Gastrocnemius medialis (tissue), 4 donors: ENCODE data around the gene DISC1. TPM values are rescaled to one million over a fixed set of nuclear protein-coding genes. Genes with fewer than 3 reads are reported as not detected.

Experiments
- ATAC-seq, 2 donors: fragments of 150-250 bp; one replicate each; pipeline ENCODE4 v1.9.1; 2016
- DNase-seq, 2 donors: peaks; one replicate each; pipeline ENCODE4 v3.0.0-alpha.2; 2019
- H3K27ac ChIP-seq, 4 donors: fragments of 200-600 bp; sonication (generic); 1 replicate in 1 of 4; 2 replicates in 3 of 4; pipeline ENCODE4 v1.5.1; 2016 to 2018; ENCODE audit warnings: mild to moderate bottlenecking in 2 of 4, moderate library complexity in 1 of 4
- H3K27me3 ChIP-seq, 3 donors: fragments of 200-600 bp; sonication (generic) in 2 of 3; 1 replicate in 1 of 3; 2 replicates in 2 of 3; pipeline versions ENCODE4 v1.5.1 to v1.6.0; 2016 to 2019; ENCODE audit warnings: mild to moderate bottlenecking in 1 of 3, moderate library complexity in 1 of 3
- H3K36me3 ChIP-seq, 2 donors: fragments of 200-600 bp; sonication (generic) in 1 of 2; one replicate each; pipeline ENCODE4 v1.5.1; 2017 to 2018
- H3K4me1 ChIP-seq, 2 donors: fragments of 200-600 bp; sonication (generic) in 1 of 2; one replicate each; pipeline ENCODE4 v1.5.1; 2016 to 2017; ENCODE audit warnings: mild to moderate bottlenecking in 2 of 2
- H3K4me3 ChIP-seq, 4 donors: fragments of 200-600 bp; sonication (generic) in 3 of 4; 1 replicate in 1 of 4; 2 replicates in 3 of 4; pipeline ENCODE4 v1.5.1; 2016 to 2019; ENCODE audit warnings: mild to moderate bottlenecking in 2 of 4
- H3K9me3 ChIP-seq, 3 donors: fragments of 200-600 bp; sonication (generic) in 2 of 3; 1 replicate in 1 of 3; 2 replicates in 2 of 3; pipeline ENCODE4 v1.5.1; 2016 to 2019
- CTCF ChIP-seq, 5 experiments: fragments of 450-650 bp in 3 of 5; fragments of 200-600 bp in 2 of 5; sonication (generic) in 2 of 5; IDR thresholded peaks in 4 of 5; conservative IDR thresholded peaks in 1 of 5; 1 replicate in 4 of 5; 2 replicates in 1 of 5; pipeline ENCODE4 v1.5.1; 2016 to 2019; ENCODE audit warnings: antibody characterized with exemption in 5 of 5, mild to moderate bottlenecking in 3 of 5, moderate library complexity in 3 of 5
- POLR2A ChIP-seq, 2 donors: fragments of 450-650 bp; IDR thresholded peaks; one replicate each; pipeline ENCODE4 v1.6.1; 2017; ENCODE audit warnings: antibody characterized with exemption in 2 of 2, mild to moderate bottlenecking in 2 of 2, moderate library complexity in 2 of 2
- in situ Hi-C, 4 donors: fragments of 200-750 bp; cut with MboI; loops; one replicate each; pipeline versions ENCODE4 v1.15.0 to v1.8.0; 2017; ENCODE audit warnings: low sequenced_read_pairs in 4 of 4
- intact Hi-C: fragments of 100-400 bp; cut with DNase I; formaldehyde crosslinking; loops from one replicate; pipeline ENCODE4 v1.15.1; 2023; ENCODE audit warnings: low total_unique reads
- total RNA-seq, 4 donors: library from RNA; depleted of rRNA; stranded (reverse); fragments of >200 nt; gene quantifications; one replicate each; pipeline versions ENCODE4 v1.1.0 to v1.2.3, GENCODE V29; 2016

The DISC1 gene
- total RNA-seq, 4 donors from 2014 or later = 2.3 to 5.8 (median 2.6) TPM

- no peaks in the 10 kb centered on the region for H3K9me3 ChIP-seq
- no peaks in the 10 kb centered on the region for H3K36me3 ChIP-seq
- no peak overlapping the region for H3K27ac ChIP-seq
- ATAC-seq (no peak), DNase-seq (no peak)
- no peak for TF ChIP-seq POLR2A (IDR thresholded peaks at IDR 0.05)
- TF ChIP-seq CTCF (IDR thresholded peaks at IDR 0.05 in 4 of 5, conservative IDR thresholded peaks at IDR 0.05 in 1 of 5) = no peak
- in situ Hi-C loops (no loop called here), intact Hi-C loops (no loop called here)
- H3K4me1 ChIP-seq = no peaks in the 10 kb centered on the region
- no peak overlapping the region for H3K4me3 ChIP-seq
- no peaks in the 10 kb centered on the region for H3K27me3 ChIP-seq
Observed at GRCh38 chr1:231792634-231793033, 166.0 kb downstream of the DISC1 start.

GRCh38 chr1:231793893-231794292, 167.3 kb downstream of the DISC1 start:
- DNase-seq = no peak
- H3K36me3 ChIP-seq = no peaks in the 10 kb centered on the region
- H3K27me3 ChIP-seq = no peaks in the 10 kb centered on the region
- no peaks in the 10 kb centered on the region for H3K9me3 ChIP-seq
- intact Hi-C loops = no loop called here
- TF ChIP-seq CTCF (IDR thresholded peaks at IDR 0.05 in 4 of 5, conservative IDR thresholded peaks at IDR 0.05 in 1 of 5) (no peak), POLR2A (IDR thresholded peaks at IDR 0.05) (no peak)
- peaks cover 0 to 4% of the 10 kb centered on the region in 2 donors for H3K4me1 ChIP-seq
- H3K4me3 ChIP-seq = no peak overlapping the region
- no peak for ATAC-seq
- no peak overlapping the region for H3K27ac ChIP-seq
- in situ Hi-C loops = no loop called here

GRCh38 chr1:231796141-231796540, 169.6 kb downstream of the DISC1 start:
- intact Hi-C loops = no loop called here
- ATAC-seq = no peak
- no peaks in the 10 kb centered on the region for H3K36me3 ChIP-seq
- H3K27ac ChIP-seq = no peak overlapping the region
- no peak for DNase-seq
- no peaks in the 10 kb centered on the region for H3K27me3 ChIP-seq
- TF ChIP-seq POLR2A (IDR thresholded peaks at IDR 0.05) (no peak), CTCF (IDR thresholded peaks at IDR 0.05 in 4 of 5, conservative IDR thresholded peaks at IDR 0.05 in 1 of 5) (no peak)
- no peaks in the 10 kb centered on the region for H3K9me3 ChIP-seq
- in situ Hi-C loops = no loop called here
- H3K4me3 ChIP-seq = no peak overlapping the region
- peaks cover 6 to 14% of the 10 kb centered on the region in 2 donors for H3K4me1 ChIP-seq

GRCh38 chr1:231799363-231799986, 172.9 kb downstream of the DISC1 start:
- Histone ChIP-seq H3K4me3 (no peak overlapping the region), H3K9me3 (no peaks in the 10 kb centered on the region), H3K36me3 (no peaks in the 10 kb centered on the region), H3K4me1 (peaks cover 6 to 15% of the 10 kb centered on the region in 2 donors), H3K27ac (peak overlapping the region; percentile 2 to 69 (median 52)), H3K27me3 (no peaks in the 10 kb centered on the region)
- intact Hi-C loops = loop anchor here (1.0 kb wide), 2 partner anchors 19 to 21 kb away; no protein-coding TSS in a partner anchor
- ATAC-seq (peak; percentile 58 to 86), DNase-seq (peak; percentile 12 to 88)
- TF ChIP-seq POLR2A (IDR thresholded peaks at IDR 0.05) (no peak), CTCF (IDR thresholded peaks at IDR 0.05 in 4 of 5, conservative IDR thresholded peaks at IDR 0.05 in 1 of 5) (no peak)
- in situ Hi-C loops = no loop called here
